Epithelial cell of esophagus (primary cell): ENCODE measurements around the gene ADAMTS2.

Experiments
- DNase-seq: peaks from one replicate; pipeline ENCODE4 v3.0.0; 2010; ENCODE audit warnings: low read depth
- H3K4me3 ChIP-seq: 2 replicates; pipeline ENCODE4 v1.5.1; 2011; ENCODE audit warnings: mild to moderate bottlenecking, low read length, control low read depth
- TF ChIP-seq, protein P1 (sequence below): IDR thresholded peaks from 2 replicates; pipeline ENCODE4 v1.5.1; 2011; ENCODE audit warnings: low read depth, mild to moderate bottlenecking, low read length, control low read depth, inconsistent platforms; ENCODE audit not compliant: insufficient read depth; ENCODE audit errors: missing control alignments

Gene ADAMTS2

GRCh38 chr5:179253730-179254129 lies 91.5 kb downstream of the ADAMTS2 start:
- no peak for DNase-seq
- TF ChIP-seq, protein P1, sequence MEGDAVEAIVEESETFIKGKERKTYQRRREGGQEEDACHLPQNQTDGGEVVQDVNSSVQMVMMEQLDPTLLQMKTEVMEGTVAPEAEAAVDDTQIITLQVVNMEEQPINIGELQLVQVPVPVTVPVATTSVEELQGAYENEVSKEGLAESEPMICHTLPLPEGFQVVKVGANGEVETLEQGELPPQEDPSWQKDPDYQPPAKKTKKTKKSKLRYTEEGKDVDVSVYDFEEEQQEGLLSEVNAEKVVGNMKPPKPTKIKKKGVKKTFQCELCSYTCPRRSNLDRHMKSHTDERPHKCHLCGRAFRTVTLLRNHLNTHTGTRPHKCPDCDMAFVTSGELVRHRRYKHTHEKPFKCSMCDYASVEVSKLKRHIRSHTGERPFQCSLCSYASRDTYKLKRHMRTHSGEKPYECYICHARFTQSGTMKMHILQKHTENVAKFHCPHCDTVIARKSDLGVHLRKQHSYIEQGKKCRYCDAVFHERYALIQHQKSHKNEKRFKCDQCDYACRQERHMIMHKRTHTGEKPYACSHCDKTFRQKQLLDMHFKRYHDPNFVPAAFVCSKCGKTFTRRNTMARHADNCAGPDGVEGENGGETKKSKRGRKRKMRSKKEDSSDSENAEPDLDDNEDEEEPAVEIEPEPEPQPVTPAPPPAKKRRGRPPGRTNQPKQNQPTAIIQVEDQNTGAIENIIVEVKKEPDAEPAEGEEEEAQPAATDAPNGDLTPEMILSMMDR: no peak
- no peak overlapping the region for H3K4me3 ChIP-seq

DNA sequence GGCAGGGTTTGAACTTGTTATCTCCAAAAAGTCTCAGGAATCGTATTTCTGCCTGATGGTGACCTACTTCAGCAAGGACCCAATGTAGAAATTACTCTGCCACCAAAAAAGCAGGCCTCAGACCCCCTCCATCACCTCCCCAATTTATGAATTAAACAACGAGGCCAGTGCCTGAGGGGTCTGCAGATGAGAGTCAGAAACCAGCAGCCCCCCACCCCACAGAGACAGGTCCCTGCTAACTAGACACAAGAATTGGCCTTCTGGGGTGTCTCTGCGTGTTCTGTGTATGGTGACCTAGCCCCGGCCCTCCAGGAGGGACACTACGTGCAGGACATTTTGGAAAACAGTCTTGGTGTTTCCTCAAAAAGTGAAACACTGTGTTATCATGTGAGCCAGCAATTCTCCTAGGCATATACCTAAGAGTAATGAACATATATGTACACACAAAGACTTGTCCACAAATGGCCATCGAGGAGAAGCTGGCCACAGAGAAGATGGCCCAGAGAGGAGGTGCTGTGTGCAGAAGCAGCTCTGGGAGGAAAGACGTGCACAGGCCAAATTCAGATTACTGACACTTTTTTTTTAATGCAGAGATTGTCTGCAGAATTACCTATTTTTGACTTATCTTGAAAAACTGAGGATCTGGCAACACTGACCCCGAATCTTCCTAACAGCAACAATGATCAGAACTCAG lies 93.8 kb downstream of the ADAMTS2 start:
- TF ChIP-seq, protein P1: no peak
- no peak overlapping the region for H3K4me3 ChIP-seq
- no peak for DNase-seq

- H3K4me3 ChIP-seq: no peak overlapping the region
- DNase-seq: no peak
- TF ChIP-seq, protein P1: no peak
Observed at GRCh38 chr5:179250561-179251225, 94.6 kb downstream of the ADAMTS2 start.

GRCh38 chr5:179246227-179246626 lies 99.0 kb downstream of the ADAMTS2 start:
- TF ChIP-seq, protein P1: no peak
- DNase-seq: no peak
- no peak overlapping the region for H3K4me3 ChIP-seq

DNA sequence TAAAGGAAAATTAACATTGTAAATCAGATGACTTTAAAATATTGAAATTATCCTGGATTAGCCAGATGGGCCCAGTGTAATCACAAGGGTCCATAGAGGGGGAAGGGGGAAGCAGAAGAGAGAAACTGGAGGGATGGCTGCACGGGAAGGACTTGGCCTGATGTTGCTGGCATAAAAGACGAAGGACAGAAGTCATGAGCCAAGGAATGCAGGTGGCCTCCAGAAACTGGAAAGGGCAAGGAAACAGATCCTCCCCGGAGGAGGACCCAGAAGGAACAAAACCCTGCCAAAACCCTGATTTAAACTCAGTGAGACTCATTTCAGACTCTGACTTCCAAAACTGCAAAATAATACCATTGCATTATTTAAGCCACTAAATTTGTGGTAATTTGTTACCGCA lies 100.2 kb downstream of the ADAMTS2 start:
- TF ChIP-seq, protein P1: no peak
- DNase-seq: no peak
- H3K4me3 ChIP-seq: no peak overlapping the region

DNA sequence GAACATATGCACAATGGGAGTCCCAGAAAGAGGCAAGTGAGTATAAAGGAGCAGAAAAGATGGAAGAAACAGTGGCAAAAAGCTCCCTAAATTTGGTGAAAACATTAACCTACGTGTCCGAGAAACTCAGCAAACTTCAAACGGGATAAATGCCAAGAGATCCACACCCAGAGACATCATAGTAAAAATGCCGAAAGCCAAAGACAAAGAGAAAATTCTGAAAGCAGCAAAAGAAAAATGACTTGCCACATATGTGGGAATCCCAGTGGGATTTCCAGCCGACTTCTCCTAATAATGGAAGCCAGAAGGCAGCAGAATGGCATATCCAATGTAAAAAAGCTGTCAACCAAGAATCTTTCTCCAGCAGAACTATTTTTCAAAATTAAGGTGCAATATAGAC lies 101.2 kb downstream of the ADAMTS2 start:
- DNase-seq: no peak
- TF ChIP-seq, protein P1: no peak
- no peak overlapping the region for H3K4me3 ChIP-seq
